ENCODE results near the gene MCUR1. TPM values are rescaled to one million over a fixed set of nuclear protein-coding genes. Genes with fewer than 3 reads are reported as not detected.
A peak's percentile ranks its signal among the peaks of the same experiment; 100 is the strongest.

The MCUR1 gene
- total RNA-seq, 3 donors from 2014 or later = 12.8 to 14.9 (median 14.1) TPM

- Histone ChIP-seq H3K9me3 (no peaks in the 10 kb centered on the region), H3K36me3 (no peaks in the 10 kb centered on the region), H3K4me3 (no peak overlapping the region), H3K27me3 (no peaks in the 10 kb centered on the region), H3K27ac (no peak overlapping the region), H3K4me1 (no peaks in the 10 kb centered on the region)
- intact Hi-C loops (cut with DNase I; ENCODE audit: low total_unique reads) = no loop called here
- DNase-seq (ENCODE audit: low spot score in 2 of 2) = no peak
- TF ChIP-seq POLR2A (IDR thresholded peaks at IDR 0.05) = no peak
- no peak for TF ChIP-seq CTCF (IDR thresholded peaks at IDR 0.05)
- no peak for TF ChIP-seq POLR2AphosphoS5 (IDR thresholded peaks at IDR 0.05)
Measured at GRCh38 chr6:13754644-13755043, 59.7 kb downstream of the MCUR1 start.

GRCh38 chr6:13743736-13744127 lies 70.6 kb downstream of the MCUR1 start:
- no peak for TF ChIP-seq CTCF (IDR thresholded peaks at IDR 0.05)
- no peak for TF ChIP-seq POLR2AphosphoS5 (IDR thresholded peaks at IDR 0.05)
- no peak for TF ChIP-seq POLR2A (IDR thresholded peaks at IDR 0.05)
- no peak overlapping the region for H3K4me3 ChIP-seq

GRCh38 chr6:13742961-13743735 lies 71.2 kb downstream of the MCUR1 start:
- Histone ChIP-seq H3K4me3 (peak overlapping the region in 2 of 3 donors; percentile 23), H3K36me3 (no peaks in the 10 kb centered on the region), H3K27me3 (no peaks in the 10 kb centered on the region), H3K4me1 (no peaks in the 10 kb centered on the region), H3K27ac (no peak overlapping the region), H3K9me3 (peaks cover 0 to 4% of the 10 kb centered on the region in 2 donors)
- intact Hi-C loops (cut with DNase I; ENCODE audit: low total_unique reads) = no loop called here
- TF ChIP-seq POLR2A (IDR thresholded peaks at IDR 0.05) (no peak), CTCF (IDR thresholded peaks at IDR 0.05) (no peak), POLR2AphosphoS5 (IDR thresholded peaks at IDR 0.05) (no peak)
- no peak for DNase-seq (ENCODE audit: low spot score in 2 of 2)

More at GRCh38 chr6:13743736-13744127, 70.6 kb downstream of the MCUR1 start:
- intact Hi-C loops (cut with DNase I; ENCODE audit: low total_unique reads) = no loop called here
- no peak for DNase-seq (ENCODE audit: low spot score in 2 of 2)
- H3K4me1 ChIP-seq = no peaks in the 10 kb centered on the region
- H3K36me3 ChIP-seq = no peaks in the 10 kb centered on the region
- peaks cover 0 to 4% of the 10 kb centered on the region in 2 donors for H3K9me3 ChIP-seq
- H3K27ac ChIP-seq = no peak overlapping the region
- H3K27me3 ChIP-seq = no peaks in the 10 kb centered on the region

- no peaks in the 10 kb centered on the region for H3K4me1 ChIP-seq
- TF ChIP-seq POLR2AphosphoS5 (IDR thresholded peaks at IDR 0.05) = no peak
- no peak for TF ChIP-seq CTCF (IDR thresholded peaks at IDR 0.05)
- TF ChIP-seq POLR2A (IDR thresholded peaks at IDR 0.05) = no peak
- intact Hi-C loops (cut with DNase I; ENCODE audit: low total_unique reads) = no loop called here
- H3K36me3 ChIP-seq = no peaks in the 10 kb centered on the region
- no peak overlapping the region for H3K4me3 ChIP-seq
- H3K27ac ChIP-seq = no peak overlapping the region
- H3K9me3 ChIP-seq = peaks cover 0 to 4% of the 10 kb centered on the region in 2 donors
- no peak for DNase-seq (ENCODE audit: low spot score in 2 of 2)
- no peaks in the 10 kb centered on the region for H3K27me3 ChIP-seq
Measured at GRCh38 chr6:13741365-13741764, 73.0 kb downstream of the MCUR1 start.

Other genes with a start within 250 kb of the MCUR1 start
- 10 to 100 TPM; 10.2 to 20.6 (median 14.5) TPM for gene SIRT5, start 240.0 kb downstream of the MCUR1 start, total RNA-seq
- gene NOL7, start 199.2 kb downstream of the MCUR1 start, total RNA-seq = 10 to 100 TPM; 75.7 to 83.4 (median 80.5) TPM
- 10 to 100 TPM; 43.9 to 51.5 (median 48.0) TPM for gene RANBP9, start 102.7 kb downstream of the MCUR1 start, total RNA-seq
- gene RNF182, start 110.4 kb upstream of the MCUR1 start, total RNA-seq = 1 to 10 TPM in 1 of 3 donors, under 1 TPM in 2; 0.66 to 1.5 (median 0.80) TPM

Data from breast epithelium (tissue), 4 donors.